GM23338 (cell line): ENCODE measurements around the gene ALDH18A1. TPM values are rescaled to one million over a fixed set of nuclear protein-coding genes. Genes with fewer than 3 reads are reported as not detected.

ENCODE experiments used
- ATAC-seq: fragments of 200-7000 bp; cut with Tn5 transposase; 3 replicates; pipeline ENCODE4 v1.9.1; 2020
- DNase-seq: peaks from one replicate; pipeline ENCODE4 v3.0.0-alpha.2; 2015; ENCODE audit warnings: low spot score
- H2AFZ ChIP-seq: fragments of 200-600 bp; sonication (generic); 2 replicates; pipeline ENCODE4 v1.8.0; 2016; ENCODE audit warnings: antibody characterized with exemption, mild to moderate bottlenecking, moderate library complexity
- H3F3A ChIP-seq: fragments of 200-600 bp; sonication (generic); replicated peaks from 2 replicates; pipeline ENCODE4 v1.8.0; 2017; ENCODE audit warnings: antibody characterized with exemption, mixed run types, low read depth
- H3K27ac ChIP-seq: fragments of 200-600 bp; sonication (generic); 2 replicates; pipeline ENCODE4 v1.6.1; 2016; ENCODE audit warnings: low read depth
- H3K27me3 ChIP-seq: fragments of 200-600 bp; sonication (generic); 2 replicates; pipeline ENCODE4 v1.8.0; 2016; ENCODE audit warnings: mild to moderate bottlenecking, mixed run types, moderate library complexity; ENCODE audit not compliant: insufficient read depth
- H3K36me3 ChIP-seq: fragments of 200-600 bp; sonication (generic); 2 replicates; pipeline ENCODE4 v1.8.0; 2016; ENCODE audit warnings: mild to moderate bottlenecking; ENCODE audit not compliant: insufficient read depth
- H3K4me1 ChIP-seq: fragments of 200-600 bp; sonication (generic); 2 replicates; pipeline ENCODE4 v1.8.0; 2016; ENCODE audit warnings: mild to moderate bottlenecking, moderate library complexity; ENCODE audit not compliant: insufficient read depth
- H3K4me2 ChIP-seq: fragments of 200-600 bp; sonication (generic); 2 replicates; pipeline ENCODE4 v1.7.1; 2017; ENCODE audit warnings: mixed run types
- H3K4me3 ChIP-seq: fragments of 200-600 bp; sonication (generic); 2 replicates; pipeline ENCODE4 v1.6.1; 2016; ENCODE audit warnings: mixed run types
- H3K79me2 ChIP-seq: fragments of 200-600 bp; sonication (generic); replicated peaks from 2 replicates; pipeline ENCODE4 v1.8.0; 2017; ENCODE audit warnings: mild to moderate bottlenecking; ENCODE audit not compliant: insufficient read depth
- H3K9me2 ChIP-seq: fragments of 200-600 bp; sonication (generic); 2 replicates; pipeline ENCODE4 v1.8.0; 2017; ENCODE audit not compliant: insufficient read depth
- H4K20me1 ChIP-seq: fragments of 200-600 bp; sonication (generic); replicated peaks from 2 replicates; pipeline ENCODE4 v1.8.0; 2017; ENCODE audit warnings: mild to moderate bottlenecking; ENCODE audit not compliant: insufficient read depth
- H3K27ac Mint-ChIP-seq: 2 replicates; pipeline ENCODE4 v1.8.0; 2020; ENCODE audit warnings: inconsistent platforms, mild to moderate bottlenecking, moderate library complexity, mixed read lengths
- H3K27me3 Mint-ChIP-seq: 3 replicates; pipeline ENCODE4 v1.8.0; 2022; ENCODE audit warnings: low read depth, mild to moderate bottlenecking, moderate library complexity, mixed read lengths, inconsistent platforms; ENCODE audit not compliant: insufficient read depth, poor library complexity
- H3K36me3 Mint-ChIP-seq: 3 replicates; pipeline ENCODE4 v1.8.0; 2021; ENCODE audit warnings: low read depth, mild to moderate bottlenecking, inconsistent platforms, moderate library complexity, mixed read lengths
- H3K4me1 Mint-ChIP-seq: 3 replicates; pipeline ENCODE4 v1.8.0; 2020; ENCODE audit warnings: mild to moderate bottlenecking, inconsistent platforms, mixed read lengths
- H3K4me3 Mint-ChIP-seq: 3 replicates; pipeline ENCODE4 v1.8.0; 2021; ENCODE audit warnings: moderate library complexity, mild to moderate bottlenecking, inconsistent platforms, mixed read lengths
- H3K9me3 Mint-ChIP-seq: 3 replicates; pipeline ENCODE4 v1.8.0; 2020; ENCODE audit warnings: moderate library complexity, mild to moderate bottlenecking, inconsistent platforms, mixed read lengths
- CREB1 ChIP-seq: fragments of 250-450 bp; sonication (Bioruptor Pico); IDR thresholded peaks from 2 replicates; pipeline ENCODE4 v1.5.0; 2020; ENCODE audit warnings: low read depth, mild to moderate bottlenecking, moderate library complexity
- EZH2 ChIP-seq: fragments of 200-600 bp; sonication (generic); IDR thresholded peaks from one replicate; pipeline ENCODE4 v1.8.0; 2017; ENCODE audit warnings: antibody characterized with exemption, mild to moderate bottlenecking, low read depth; ENCODE audit not compliant: unreplicated experiment
- EZH2phosphoT487 ChIP-seq: fragments of 200-600 bp; sonication (generic); IDR thresholded peaks from one replicate; pipeline ENCODE4 v1.8.1; 2018; ENCODE audit warnings: antibody characterized with exemption; ENCODE audit not compliant: unreplicated experiment
- JUNB ChIP-seq: IDR thresholded peaks from one replicate; pipeline ENCODE4 v1.6.1; 2016; ENCODE audit warnings: antibody characterized with exemption; ENCODE audit not compliant: unreplicated experiment
- NANOG ChIP-seq: IDR thresholded peaks from 2 replicates; pipeline ENCODE4 v1.6.1; 2016; ENCODE audit warnings: antibody characterized with exemption, borderline replicate concordance
- POLR2AphosphoS5 ChIP-seq: IDR thresholded peaks from 2 replicates; pipeline ENCODE4 v1.6.1; 2016; ENCODE audit warnings: antibody characterized with exemption, low read depth
- REST ChIP-seq: IDR thresholded peaks from one replicate; pipeline ENCODE4 v1.6.1; 2018; ENCODE audit warnings: antibody characterized with exemption; ENCODE audit not compliant: unreplicated experiment
- STAT1 ChIP-seq: IDR thresholded peaks from one replicate; pipeline ENCODE4 v1.6.1; 2016; ENCODE audit warnings: antibody characterized with exemption; ENCODE audit not compliant: unreplicated experiment
- ZNF114 ChIP-seq: fragments of 250-450 bp; sonication (Bioruptor Pico); IDR thresholded peaks from 2 replicates; pipeline ENCODE4 v1.5.0; 2020; ENCODE audit warnings: mild to moderate bottlenecking, moderate library complexity
- ZNF331 ChIP-seq: fragments of 250-450 bp; sonication (Bioruptor Pico); IDR thresholded peaks from 2 replicates; pipeline ENCODE4 v1.5.0; 2020; ENCODE audit warnings: low read depth, mild to moderate bottlenecking, moderate library complexity
- ZNF462 ChIP-seq: fragments of 250-450 bp; sonication (Bioruptor Pico); IDR thresholded peaks from 2 replicates; pipeline ENCODE4 v1.5.0; 2020; ENCODE audit warnings: mild to moderate bottlenecking, moderate library complexity
- polyA plus RNA-seq: library from polyadenylated mRNA; unstranded; fragments of >200 nt; fragmentation: Nextera tagmentation; extraction: Ambion mirVana; gene quantifications from 2 replicates; pipeline ENCODE4 v1.2.1, GENCODE V29; 2016
- total RNA-seq: library from RNA; depleted of rRNA; stranded (reverse); fragments of >200 nt; shearing (Covaris generic); gene quantifications from 2 replicates; pipeline ENCODE4 v1.2.3, GENCODE V29; 2014
- TF ChIP-seq, protein P1 (sequence below): IDR thresholded peaks from 2 replicates; pipeline ENCODE4 v1.6.1; 2016; ENCODE audit warnings: antibody characterized with exemption
- TF ChIP-seq, protein P2 (sequence below), 2 experiments: fragments of 200-600 bp in 1 of 2; sonication (generic) in 1 of 2; conservative IDR thresholded peaks; 2 replicates each; pipeline versions ENCODE4 v1.5.1 to v1.6.1; 2016 to 2017; ENCODE audit warnings: antibody characterized with exemption in 2 of 2, low read depth in 2 of 2, mild to moderate bottlenecking in 2 of 2, moderate library complexity in 1 of 2

Gene ALDH18A1
- total and polyA plus RNA-seq, 2 experiments from 2014 or later = 35.1 to 117 TPM

GRCh38 chr10:95604630-95605029 is 51.9 kb downstream of the ALDH18A1 start:
- DNase-seq = peak; percentile 52
- no peak overlapping the region for H3K4me3 Mint-ChIP-seq

More at GRCh38 chr10:95604630-95605029, 51.9 kb downstream of the ALDH18A1 start:
- TF ChIP-seq JUNB (no peak), ZNF462 (CRISPR knock-in tag) (no peak), EZH2phosphoT487 (no peak), EZH2 (no peak), POLR2AphosphoS5 (no peak), ZNF114 (no peak), STAT1 (no peak), REST (no peak), NANOG (no peak), ZNF331 (no peak), CREB1 (CRISPR knock-in tag) (no peak)
- TF ChIP-seq, protein P1, sequence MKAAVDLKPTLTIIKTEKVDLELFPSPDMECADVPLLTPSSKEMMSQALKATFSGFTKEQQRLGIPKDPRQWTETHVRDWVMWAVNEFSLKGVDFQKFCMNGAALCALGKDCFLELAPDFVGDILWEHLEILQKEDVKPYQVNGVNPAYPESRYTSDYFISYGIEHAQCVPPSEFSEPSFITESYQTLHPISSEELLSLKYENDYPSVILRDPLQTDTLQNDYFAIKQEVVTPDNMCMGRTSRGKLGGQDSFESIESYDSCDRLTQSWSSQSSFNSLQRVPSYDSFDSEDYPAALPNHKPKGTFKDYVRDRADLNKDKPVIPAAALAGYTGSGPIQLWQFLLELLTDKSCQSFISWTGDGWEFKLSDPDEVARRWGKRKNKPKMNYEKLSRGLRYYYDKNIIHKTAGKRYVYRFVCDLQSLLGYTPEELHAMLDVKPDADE = no peak
- TF ChIP-seq, protein P2, sequence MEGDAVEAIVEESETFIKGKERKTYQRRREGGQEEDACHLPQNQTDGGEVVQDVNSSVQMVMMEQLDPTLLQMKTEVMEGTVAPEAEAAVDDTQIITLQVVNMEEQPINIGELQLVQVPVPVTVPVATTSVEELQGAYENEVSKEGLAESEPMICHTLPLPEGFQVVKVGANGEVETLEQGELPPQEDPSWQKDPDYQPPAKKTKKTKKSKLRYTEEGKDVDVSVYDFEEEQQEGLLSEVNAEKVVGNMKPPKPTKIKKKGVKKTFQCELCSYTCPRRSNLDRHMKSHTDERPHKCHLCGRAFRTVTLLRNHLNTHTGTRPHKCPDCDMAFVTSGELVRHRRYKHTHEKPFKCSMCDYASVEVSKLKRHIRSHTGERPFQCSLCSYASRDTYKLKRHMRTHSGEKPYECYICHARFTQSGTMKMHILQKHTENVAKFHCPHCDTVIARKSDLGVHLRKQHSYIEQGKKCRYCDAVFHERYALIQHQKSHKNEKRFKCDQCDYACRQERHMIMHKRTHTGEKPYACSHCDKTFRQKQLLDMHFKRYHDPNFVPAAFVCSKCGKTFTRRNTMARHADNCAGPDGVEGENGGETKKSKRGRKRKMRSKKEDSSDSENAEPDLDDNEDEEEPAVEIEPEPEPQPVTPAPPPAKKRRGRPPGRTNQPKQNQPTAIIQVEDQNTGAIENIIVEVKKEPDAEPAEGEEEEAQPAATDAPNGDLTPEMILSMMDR (conservative IDR thresholded peaks at IDR 0.05; ENCODE audit: low read depth in 2 of 2) = no peak
- peak; percentile 8; the same call in 2 of the 3 replicates for ATAC-seq
- peak overlapping the region; percentile 23; the same call in 1 of the 2 replicates for H3K27ac ChIP-seq
- H2AFZ ChIP-seq = no peak overlapping the region
- no peaks in the 10 kb centered on the region; the same call in 1 of the 2 replicates for H4K20me1 ChIP-seq
- H3F3A ChIP-seq = no peaks in the 10 kb centered on the region
- H3K4me3 ChIP-seq = no peak overlapping the region
- no peak overlapping the region for H3K4me2 ChIP-seq
- Mint-ChIP-seq H3K27ac (peak overlapping the region; percentile 33; the same call in 1 of the 2 replicates), H3K27me3 (no peaks in the 10 kb centered on the region), H3K36me3 (peaks cover 37% of the 10 kb centered on the region), H3K4me1 (peaks cover 12% of the 10 kb centered on the region), H3K9me3 (no peaks in the 10 kb centered on the region)
- H3K9me2 ChIP-seq = no peaks in the 10 kb centered on the region
- H3K27me3 ChIP-seq = no peaks in the 10 kb centered on the region
- peaks cover 21% of the 10 kb centered on the region for H3K36me3 ChIP-seq
- H3K4me1 ChIP-seq = 0 out of 2 replicates have a peak, but pooled peaks cover 4% of the 10 kb centered on the region
- no peaks in the 10 kb centered on the region for H3K79me2 ChIP-seq
